T-helper 1 cell treated with Interleukin-12 subunit alpha and Interleukin-12 subunit beta and Interleukin-4 antibody, amounts not matched to agents 30 ng/mL and 1 ng/mL, for 36 hours (primary cell): ENCODE data around the gene ZMYM2. TPM values are rescaled to one million over a fixed set of nuclear protein-coding genes. Genes with fewer than 3 reads are reported as not detected.

Experiments used
- intact Hi-C: fragments of 100-400 bp; cut with micrococcal nuclease; formaldehyde crosslinking; loops from one replicate; pipeline ENCODE4 v1.15.1; 2024
- total RNA-seq: library from RNA; stranded (reverse); gene quantifications from 2 replicates; pipeline ENCODE4 v1.2.3, GENCODE V29; 2022

Gene ZMYM2
- total RNA-seq, 1 donor from 2014 or later = 58.8 TPM

GRCh38 chr13:20043207-20043925, 84.8 kb downstream of the ZMYM2 start:
- intact Hi-C loops = no loop called here

- intact Hi-C loops = no loop called here
Observed at GRCh38 chr13:20044086-20044485, 85.6 kb downstream of the ZMYM2 start.

- intact Hi-C loops = no loop called here
Observed at GRCh38 chr13:20045950-20046548, 87.5 kb downstream of the ZMYM2 start.

- intact Hi-C loops = no loop called here
Observed at GRCh38 chr13:20049558-20050473, 91.3 kb downstream of the ZMYM2 start.

- intact Hi-C loops = no loop called here
Observed at GRCh38 chr13:20051366-20051765, 92.8 kb downstream of the ZMYM2 start.

- intact Hi-C loops = no loop called here
Observed at GRCh38 chr13:20053016-20053415, 94.5 kb downstream of the ZMYM2 start.

GRCh38 chr13:20053891-20054290, 95.4 kb downstream of the ZMYM2 start:
- intact Hi-C loops = no loop called here

GRCh38 chr13:20054586-20054985, 96.1 kb downstream of the ZMYM2 start:
- intact Hi-C loops = no loop called here

- intact Hi-C loops = no loop called here
Observed at GRCh38 chr13:20057214-20057613, 98.7 kb downstream of the ZMYM2 start.

GRCh38 chr13:20057963-20058362, 99.4 kb downstream of the ZMYM2 start:
- intact Hi-C loops = loop anchor here (2.0 kb wide), 1 partner anchor 105 kb away; no protein-coding TSS in a partner anchor

- intact Hi-C loops = loop anchor here (2.0 kb wide), 1 partner anchor 104 kb away; no protein-coding TSS in a partner anchor
Observed at GRCh38 chr13:20058476-20058875, 99.9 kb downstream of the ZMYM2 start.

- intact Hi-C loops = no loop called here
Observed at GRCh38 chr13:20064128-20064527, 105.6 kb downstream of the ZMYM2 start.

GRCh38 chr13:20065516-20065915, 107.0 kb downstream of the ZMYM2 start:
- intact Hi-C loops = no loop called here

- intact Hi-C loops = no loop called here
Observed at GRCh38 chr13:20069956-20070355, 111.4 kb downstream of the ZMYM2 start.

GRCh38 chr13:20073775-20074174, 115.2 kb downstream of the ZMYM2 start:
- intact Hi-C loops = no loop called here

- intact Hi-C loops = no loop called here
Observed at GRCh38 chr13:20074966-20075365, 116.4 kb downstream of the ZMYM2 start.

- intact Hi-C loops = no loop called here
Observed at GRCh38 chr13:20077086-20077485, 118.6 kb downstream of the ZMYM2 start.

- intact Hi-C loops = no loop called here
Observed at GRCh38 chr13:20080377-20081164, 122.0 kb downstream of the ZMYM2 start.

GRCh38 chr13:20090349-20090748, 131.8 kb downstream of the ZMYM2 start:
- intact Hi-C loops = loop anchor here (1.0 to 2.0 kb wide), 2 partner anchors 28 to 73 kb away; no protein-coding TSS in a partner anchor

GRCh38 chr13:20093951-20094350, 135.4 kb downstream of the ZMYM2 start:
- intact Hi-C loops = no loop called here

GRCh38 chr13:20099319-20099718, 140.8 kb downstream of the ZMYM2 start:
- intact Hi-C loops = no loop called here
